K562 (cell line): Measurements from ENCODE around the gene LRRC10B.

Experiments used
- CSDE1 ChIP-seq, 2 experiments: fragments of 450-650 bp; IDR thresholded peaks; 2 replicates each; pipeline ENCODE4 v1.6.1; 2016; ENCODE audit warnings: mild to moderate bottlenecking in 1 of 2
- CTCF ChIP-seq, 3 experiments: IDR thresholded peaks in 2 of 3; conservative IDR thresholded peaks in 1 of 3; 2 replicates each; pipeline ENCODE4 v1.5.1; 2011 to 2012; ENCODE audit warnings: low read length in 3 of 3, mild to moderate bottlenecking in 3 of 3, control low read depth in 2 of 3, improper control_type of control experiment in 1 of 3, inconsistent platforms in 1 of 3, low read depth in 1 of 3, mixed read lengths in 1 of 3, moderate library complexity in 1 of 3; ENCODE audit not compliant: insufficient read depth in 2 of 3
- EGR1 ChIP-seq: fragments of 450-650 bp; conservative IDR thresholded peaks from 2 replicates; pipeline ENCODE4 v1.6.1; 2017; ENCODE audit warnings: mild to moderate bottlenecking
- MGA ChIP-seq: fragments of 450-650 bp; IDR thresholded peaks from 2 replicates; pipeline ENCODE4 v1.6.1; 2016; ENCODE audit warnings: mild to moderate bottlenecking, moderate library complexity
- POLR2AphosphoS5 ChIP-seq: IDR thresholded peaks from 2 replicates; pipeline ENCODE4 v1.6.1; 2011; ENCODE audit warnings: mild to moderate bottlenecking, low read depth, low read length, moderate library complexity; ENCODE audit not compliant: control insufficient read depth, insufficient read depth
- RAD21 ChIP-seq, 2 experiments: fragments of 250-450 bp in 1 of 2; fragments of 450-650 bp in 1 of 2; sonication (Bioruptor Pico) in 1 of 2; formaldehyde crosslinking in 1 of 2; IDR thresholded peaks in 1 of 2; conservative IDR thresholded peaks in 1 of 2; 2 replicates each; pipeline versions ENCODE4 v1.4.0 to v1.8.0; 2020 to 2022; ENCODE audit warnings: mild to moderate bottlenecking in 2 of 2, moderate library complexity in 1 of 2
- TAF1 ChIP-seq: IDR thresholded peaks from 2 replicates; pipeline ENCODE4 v1.6.1; 2011; ENCODE audit warnings: mild to moderate bottlenecking, low read length, moderate library complexity; ENCODE audit not compliant: insufficient read depth, control insufficient read depth, severe bottlenecking; ENCODE audit errors: extremely low read depth
- ZNF121 ChIP-seq: sonication (generic); formaldehyde crosslinking; conservative IDR thresholded peaks from 2 replicates; pipeline ENCODE4 v1.8.0; 2022; ENCODE audit warnings: missing genetic modification reagents
- ZNF239 ChIP-seq: fragments of 250-450 bp; sonication (Bioruptor Pico); IDR thresholded peaks from 2 replicates; pipeline ENCODE4 v1.4.0; 2020; ENCODE audit warnings: mild to moderate bottlenecking

- no peak for TF ChIP-seq CSDE1 (IDR thresholded peaks at IDR 0.05)
- no peak for TF ChIP-seq ZNF121 (CRISPR knock-in tag)
- TF ChIP-seq RAD21 (CRISPR knock-in tag; conservative IDR thresholded peaks at IDR 0.05 in 1 of 2, IDR thresholded peaks at IDR 0.05 in 1 of 2): no peak
- no peak for TF ChIP-seq ZNF239
- TF ChIP-seq CTCF (IDR thresholded peaks at IDR 0.05 in 2 of 3, conservative IDR thresholded peaks at IDR 0.05 in 1 of 3; ENCODE audit: insufficient read depth in 2 of 3, low read depth in 1 of 3, low read length in 3 of 3): no peak
- no peak for TF ChIP-seq TAF1
- TF ChIP-seq MGA: no peak
- no peak for TF ChIP-seq EGR1
- TF ChIP-seq POLR2AphosphoS5: no peak
Measured at GRCh38 chr11:61544466-61544865, 35.9 kb downstream of the LRRC10B start.
